Measurements from ENCODE around the gene MYH15.

- TF ChIP-seq CTCF (conservative IDR thresholded peaks at IDR 0.05 in 1 of 2, IDR thresholded peaks at IDR 0.05 in 1 of 2; ENCODE audit: extremely low read depth in 1 of 2, insufficient read depth in 1 of 2, low read depth in 1 of 2, low read length in 2 of 2) (no peak), EZH2 (IDR thresholded peaks at IDR 0.05; ENCODE audit: borderline replicate concordance, low read length) (no peak)
Observed at GRCh38 chr3:108518895-108519294, 8.5 kb upstream of the MYH15 start.

Data from mammary epithelial cell (primary cell).